K562 (cell line): Measurements from ENCODE around the gene NR6A1. TPM values are rescaled to one million over a fixed set of nuclear protein-coding genes. Genes with fewer than 3 reads are reported as not detected.

Experiments
- CTBP1 ChIP-seq: fragments of 450-650 bp; IDR thresholded peaks from 2 replicates; pipeline ENCODE4 v1.6.1; 2016; ENCODE audit warnings: borderline replicate concordance
- CXXC5 ChIP-seq: fragments of 250-450 bp; sonication (Bioruptor Pico); IDR thresholded peaks from 2 replicates; pipeline ENCODE4 v1.8.0; 2022; ENCODE audit warnings: inconsistent platforms, mild to moderate bottlenecking, moderate library complexity
- ELF2 ChIP-seq: fragments of 250-450 bp; sonication (Bioruptor Pico); IDR thresholded peaks from 2 replicates; pipeline ENCODE4 v1.5.0; 2021; ENCODE audit warnings: mild to moderate bottlenecking
- ESRRA ChIP-seq: fragments of 450-650 bp; IDR thresholded peaks from 2 replicates; pipeline ENCODE4 v1.6.1; 2014; ENCODE audit warnings: low read depth, mild to moderate bottlenecking, moderate library complexity, borderline replicate concordance
- GABPB1 ChIP-seq: sonication (generic); formaldehyde crosslinking; IDR thresholded peaks from 2 replicates; pipeline ENCODE4 v1.8.0; 2022; ENCODE audit warnings: mild to moderate bottlenecking, missing genetic modification reagents
- KDM5B ChIP-seq: fragments of 200-600 bp; sonication (generic); IDR thresholded peaks from 2 replicates; pipeline ENCODE4 v1.6.1; 2012; ENCODE audit warnings: low read depth, mild to moderate bottlenecking, moderate library complexity, low read length, control low read depth, inconsistent platforms; ENCODE audit not compliant: insufficient replicate concordance
- KHSRP ChIP-seq: fragments of 450-650 bp; IDR thresholded peaks from 2 replicates; pipeline ENCODE4 v1.6.1; 2017
- MAZ ChIP-seq, 2 experiments: fragments of 450-650 bp in 1 of 2; sonication (generic) in 1 of 2; formaldehyde crosslinking; IDR thresholded peaks in 1 of 2; conservative IDR thresholded peaks in 1 of 2; 2 replicates each; pipeline versions ENCODE4 v1.4.0 to v1.5.0; 2020; ENCODE audit warnings: mild to moderate bottlenecking in 1 of 2, missing genetic modification reagents in 1 of 2
- NRF1 ChIP-seq, 2 experiments: fragments of 450-650 bp; IDR thresholded peaks in 1 of 2; conservative IDR thresholded peaks in 1 of 2; 2 replicates each; pipeline ENCODE4 v1.6.1; 2014; ENCODE audit warnings: mild to moderate bottlenecking in 2 of 2
- POLR2AphosphoS5 ChIP-seq: IDR thresholded peaks from 2 replicates; pipeline ENCODE4 v1.6.1; 2011; ENCODE audit warnings: mild to moderate bottlenecking, low read depth, low read length, moderate library complexity; ENCODE audit not compliant: control insufficient read depth, insufficient read depth
- RAD21 ChIP-seq, 2 experiments: fragments of 250-450 bp in 1 of 2; fragments of 450-650 bp in 1 of 2; sonication (Bioruptor Pico) in 1 of 2; formaldehyde crosslinking in 1 of 2; IDR thresholded peaks in 1 of 2; conservative IDR thresholded peaks in 1 of 2; 2 replicates each; pipeline versions ENCODE4 v1.4.0 to v1.8.0; 2020 to 2022; ENCODE audit warnings: mild to moderate bottlenecking in 2 of 2, moderate library complexity in 1 of 2
- RCOR1 ChIP-seq, 2 experiments: IDR thresholded peaks; 2 replicates each; pipeline ENCODE4 v1.6.1; 2012; ENCODE audit warnings: low read depth in 2 of 2, low read length in 2 of 2, borderline replicate concordance in 1 of 2, improper control_type of control experiment in 1 of 2
- TBL1XR1 ChIP-seq, 2 experiments: IDR thresholded peaks; 2 replicates each; pipeline ENCODE4 v1.6.1; 2012; ENCODE audit warnings: improper control_type of control experiment in 2 of 2, low read length in 2 of 2, mild to moderate bottlenecking in 1 of 2
- TCF3 ChIP-seq: sonication (generic); formaldehyde crosslinking; IDR thresholded peaks from 2 replicates; pipeline ENCODE4 v1.4.0; 2020; ENCODE audit warnings: mild to moderate bottlenecking, missing genetic modification reagents
- UBTF ChIP-seq, 2 experiments: IDR thresholded peaks; 2 replicates each; pipeline ENCODE4 v1.6.1; 2012; ENCODE audit warnings: improper control_type of control experiment in 2 of 2, low read depth in 2 of 2, low read length in 2 of 2, borderline replicate concordance in 1 of 2
- ZBTB8A ChIP-seq: fragments of 450-650 bp; IDR thresholded peaks from 2 replicates; pipeline ENCODE4 v1.6.1; 2018; ENCODE audit warnings: mild to moderate bottlenecking, moderate library complexity; ENCODE audit not compliant: partially characterized antibody
- ZNF263 ChIP-seq: sonication (generic); formaldehyde crosslinking; IDR thresholded peaks from 2 replicates; pipeline ENCODE4 v1.8.0; 2022; ENCODE audit warnings: mild to moderate bottlenecking, missing genetic modification reagents, borderline replicate concordance
- ZNF280B ChIP-seq: fragments of 250-450 bp; sonication (Bioruptor Pico); IDR thresholded peaks from 2 replicates; pipeline ENCODE4 v1.5.1; 2021; ENCODE audit warnings: mild to moderate bottlenecking
- ZNF655 ChIP-seq: fragments of 250-450 bp; sonication (Bioruptor Pico); IDR thresholded peaks from 2 replicates; pipeline ENCODE4 v1.5.0; 2021
- ZNF785 ChIP-seq: fragments of 250-450 bp; sonication (Bioruptor Pico); IDR thresholded peaks from 2 replicates; pipeline ENCODE4 v1.4.0; 2020; ENCODE audit warnings: mild to moderate bottlenecking
- polyA plus RNA-seq, 8 experiments: library from polyadenylated mRNA; depleted of rRNA in 4 of 8; stranded (reverse) in 5 of 8; unstranded in 3 of 8; fragments of >200 nt; fragmentation: Nextera tagmentation in 2 of 8; fragmentation: Illumina TruSeq in 1 of 8; extraction: Ambion mirVana in 2 of 8; extraction: Trizol in 1 of 8; gene quantifications; 2 replicates each; pipeline versions ENCODE4 v1.2.1 to v1.2.3, GENCODE V29; 2011 to 2014; ENCODE audit warnings: inconsistent platforms in 1 of 8, missing spikeins in 1 of 8
- total RNA-seq, 7 experiments: library from RNA; depleted of rRNA in 6 of 7; stranded (reverse); fragments of >200 nt in 6 of 7; fragmentation: Illumina TruSeq in 2 of 7; extraction: Trizol in 2 of 7; gene quantifications; 2 replicates each; pipeline versions ENCODE4 v1.2.1 to v1.2.3, GENCODE V29; 2011 to 2021; ENCODE audit warnings: low replicate concordance in 1 of 7

Gene NR6A1
- total and polyA plus RNA-seq, 9 of the 15 experiments (the other 6 are each of a cell fraction or from before 2014, with no cell fraction given), result 9.7 to 55.4 (median 28.3) TPM

GRCh38 chr9:124495126-124496074 lies 275.7 kb downstream of the NR6A1 start (continued):
- no peak for TF ChIP-seq ZNF280B
- TF ChIP-seq CTBP1, result peak; percentile 53; the same call in 1 of the 2 replicates
- TF ChIP-seq NRF1 (conservative IDR thresholded peaks at IDR 0.05 in 1 of 2, IDR thresholded peaks at IDR 0.05 in 1 of 2), result peak; percentile 70 to 76
- 0 out of 4 replicates have a peak, but pooled peaks of 1 of the 2 experiments have one; percentile 25 for TF ChIP-seq RCOR1 (IDR thresholded peaks at IDR 0.05; ENCODE audit: borderline replicate concordance in 1 of 2, low read depth in 2 of 2, low read length in 2 of 2)
- no peak for TF ChIP-seq ELF2
- TF ChIP-seq ESRRA, result 0 out of 2 replicates have a peak, but pooled peaks have one; percentile 20
- no peak for TF ChIP-seq KDM5B
- no peak for TF ChIP-seq RAD21 (CRISPR knock-in tag; conservative IDR thresholded peaks at IDR 0.05 in 1 of 2, IDR thresholded peaks at IDR 0.05 in 1 of 2)
- no peak for TF ChIP-seq ZBTB8A
- TF ChIP-seq GABPB1, result no peak
- TF ChIP-seq UBTF (IDR thresholded peaks at IDR 0.05; ENCODE audit: borderline replicate concordance in 1 of 2, low read depth in 2 of 2, low read length in 2 of 2), result no peak
- no peak for TF ChIP-seq ZNF655 (CRISPR knock-in tag)
- no peak for TF ChIP-seq TBL1XR1 (IDR thresholded peaks at IDR 0.05; ENCODE audit: low read length in 2 of 2)
- no peak for TF ChIP-seq ZNF263 (CRISPR knock-in tag)
- peak; percentile 52 for TF ChIP-seq TCF3 (CRISPR knock-in tag)
- TF ChIP-seq POLR2AphosphoS5, result no peak
- TF ChIP-seq KHSRP, result no peak
- no peak for TF ChIP-seq ZNF785 (CRISPR knock-in tag)
- peak; percentile 60 for TF ChIP-seq CXXC5 (CRISPR knock-in tag)
- peak in 1 of 2 experiments; percentile 47; a peak in 1 of 4 replicates for TF ChIP-seq MAZ (CRISPR knock-in tag; conservative IDR thresholded peaks at IDR 0.05 in 1 of 2, IDR thresholded peaks at IDR 0.05 in 1 of 2)
